ENCODE results near the gene TTLL5. TPM values are rescaled to one million over a fixed set of nuclear protein-coding genes. Genes with fewer than 3 reads are reported as not detected.
"Not testable (repeated sequence)": the region's sequence is repeated elsewhere in the genome, so short reads cannot be mapped to it uniquely, and the experiment has no call there.

TTLL5 gene
- polyA plus RNA-seq, 1 of the 3 experiments (the other 2 are of a cell fraction) = 9.6 TPM

DNA sequence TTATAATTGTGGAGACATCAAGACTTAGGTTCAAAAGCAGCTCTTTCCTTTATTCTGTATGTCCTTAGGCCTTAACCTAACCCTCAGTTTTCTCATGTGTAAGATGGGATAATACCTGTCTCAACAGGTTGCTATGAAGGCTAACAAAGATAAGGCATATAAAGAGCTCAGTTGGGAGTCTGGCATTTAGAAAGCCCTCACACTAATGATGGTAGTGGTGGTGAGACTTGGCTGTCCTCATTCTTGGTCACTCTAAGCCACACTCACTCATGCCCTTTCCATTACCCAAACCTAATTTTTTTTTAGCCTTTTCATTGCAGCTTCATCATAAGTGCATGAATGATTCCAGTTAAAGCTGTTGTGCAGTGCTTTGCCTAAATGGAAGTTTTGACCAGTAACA, 183.4 kb downstream of the TTLL5 start (continued):
- TF ChIP-seq, protein P1, sequence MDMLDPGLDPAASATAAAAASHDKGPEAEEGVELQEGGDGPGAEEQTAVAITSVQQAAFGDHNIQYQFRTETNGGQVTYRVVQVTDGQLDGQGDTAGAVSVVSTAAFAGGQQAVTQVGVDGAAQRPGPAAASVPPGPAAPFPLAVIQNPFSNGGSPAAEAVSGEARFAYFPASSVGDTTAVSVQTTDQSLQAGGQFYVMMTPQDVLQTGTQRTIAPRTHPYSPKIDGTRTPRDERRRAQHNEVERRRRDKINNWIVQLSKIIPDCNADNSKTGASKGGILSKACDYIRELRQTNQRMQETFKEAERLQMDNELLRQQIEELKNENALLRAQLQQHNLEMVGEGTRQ (IDR thresholded peaks at IDR 0.05; ENCODE audit: borderline replicate concordance, low read depth, low read length) = no peak
- no peak for TF ChIP-seq GATA2 (CRISPR knock-in tag; IDR thresholded peaks at IDR 0.05)
- TF ChIP-seq, protein P2, sequence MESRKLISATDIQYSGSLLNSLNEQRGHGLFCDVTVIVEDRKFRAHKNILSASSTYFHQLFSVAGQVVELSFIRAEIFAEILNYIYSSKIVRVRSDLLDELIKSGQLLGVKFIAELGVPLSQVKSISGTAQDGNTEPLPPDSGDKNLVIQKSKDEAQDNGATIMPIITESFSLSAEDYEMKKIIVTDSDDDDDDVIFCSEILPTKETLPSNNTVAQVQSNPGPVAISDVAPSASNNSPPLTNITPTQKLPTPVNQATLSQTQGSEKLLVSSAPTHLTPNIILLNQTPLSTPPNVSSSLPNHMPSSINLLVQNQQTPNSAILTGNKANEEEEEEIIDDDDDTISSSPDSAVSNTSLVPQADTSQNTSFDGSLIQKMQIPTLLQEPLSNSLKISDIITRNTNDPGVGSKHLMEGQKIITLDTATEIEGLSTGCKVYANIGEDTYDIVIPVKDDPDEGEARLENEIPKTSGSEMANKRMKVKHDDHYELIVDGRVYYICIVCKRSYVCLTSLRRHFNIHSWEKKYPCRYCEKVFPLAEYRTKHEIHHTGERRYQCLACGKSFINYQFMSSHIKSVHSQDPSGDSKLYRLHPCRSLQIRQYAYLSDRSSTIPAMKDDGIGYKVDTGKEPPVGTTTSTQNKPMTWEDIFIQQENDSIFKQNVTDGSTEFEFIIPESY (IDR thresholded peaks at IDR 0.05; ENCODE audit: borderline replicate concordance, low read depth) = no peak
- no peak for TF ChIP-seq YY1 (IDR thresholded peaks at IDR 0.05; ENCODE audit: low read depth)
- no peak for TF ChIP-seq NFIC (IDR thresholded peaks at IDR 0.05; ENCODE audit: borderline replicate concordance)

DNA sequence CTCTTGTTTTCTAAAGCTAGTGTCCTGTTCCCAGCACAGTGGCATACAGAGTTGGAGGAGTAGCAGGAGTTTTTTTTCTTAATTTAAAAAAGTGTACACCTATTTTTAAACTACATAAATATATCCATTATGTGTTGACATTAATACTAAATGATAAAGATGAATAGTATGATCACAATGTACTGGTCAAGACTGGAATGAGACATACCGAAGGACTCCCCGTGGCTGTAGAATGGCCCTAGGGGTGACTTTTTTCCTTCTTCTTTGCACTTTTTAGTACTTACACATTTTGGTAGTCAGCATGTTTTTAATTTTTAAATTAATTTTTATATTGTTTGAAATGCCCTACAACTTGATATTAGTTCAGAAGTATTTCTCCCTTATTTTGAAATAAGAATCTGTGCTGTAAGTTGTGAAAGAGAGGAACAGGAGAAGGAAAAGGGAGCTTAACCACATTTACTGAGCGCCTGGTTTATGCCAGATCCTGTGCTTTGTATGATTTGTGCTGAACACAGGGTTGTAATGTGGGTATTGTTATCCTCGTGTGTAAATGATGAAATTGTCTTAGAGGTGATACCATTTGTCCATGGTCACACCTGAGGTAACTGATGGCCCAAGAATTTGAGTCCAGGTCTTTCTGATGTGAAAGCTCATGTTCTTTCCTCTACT, 184.2 kb downstream of the TTLL5 start:
- Histone ChIP-seq H3K27ac (ENCODE audit: low read depth in 2 of 2, low read length in 1 of 2) (no peak overlapping the region), H3K9ac (no peak overlapping the region), H3F3A (replicated peaks; ENCODE audit: insufficient read depth) (no peaks in the 10 kb centered on the region), H3K79me2 (ENCODE audit: insufficient read depth) (no peaks in the 10 kb centered on the region), H3K4me2 (no peak overlapping the region), H3K36me3 (replicated peaks in 1 of 2; ENCODE audit: control insufficient read depth in 1 of 2, insufficient read depth in 2 of 2, low read length in 1 of 2) (no peaks in the 10 kb centered on the region), H4K20me1 (ENCODE audit: insufficient read depth) (no peaks in the 10 kb centered on the region), H3K27me3 (ENCODE audit: insufficient read depth) (no peaks in the 10 kb centered on the region), H2AFZ (ENCODE audit: low read depth) (no peak overlapping the region), H3K4me1 (ENCODE audit: control insufficient read depth in 1 of 2, insufficient read depth in 2 of 2, low read depth in 1 of 2, low read length in 1 of 2) (peaks cover 15 to 17% of the 10 kb centered on the region in 2 experiments), H3K9me2 (no peaks in the 10 kb centered on the region), H3K9me3 (no peaks in the 10 kb centered on the region), H3K4me3 (ENCODE audit: low read depth in 2 of 2, low read length in 1 of 2) (no peak overlapping the region)
- ChIA-PET CTCF (interaction anchor here (1.2 to 1.5 kb wide), 3 partner anchors 19 to 134 kb away, joined by 3 to 6 read pairs (median 4); no protein-coding TSS in a partner anchor), POLR2A (no interaction called here)
- TF ChIP-seq JUND (IDR thresholded peaks at IDR 0.05) = no peak
- TF ChIP-seq FOXM1 (IDR thresholded peaks at IDR 0.05; ENCODE audit: low read depth) = no peak
- TF ChIP-seq, protein P3, sequence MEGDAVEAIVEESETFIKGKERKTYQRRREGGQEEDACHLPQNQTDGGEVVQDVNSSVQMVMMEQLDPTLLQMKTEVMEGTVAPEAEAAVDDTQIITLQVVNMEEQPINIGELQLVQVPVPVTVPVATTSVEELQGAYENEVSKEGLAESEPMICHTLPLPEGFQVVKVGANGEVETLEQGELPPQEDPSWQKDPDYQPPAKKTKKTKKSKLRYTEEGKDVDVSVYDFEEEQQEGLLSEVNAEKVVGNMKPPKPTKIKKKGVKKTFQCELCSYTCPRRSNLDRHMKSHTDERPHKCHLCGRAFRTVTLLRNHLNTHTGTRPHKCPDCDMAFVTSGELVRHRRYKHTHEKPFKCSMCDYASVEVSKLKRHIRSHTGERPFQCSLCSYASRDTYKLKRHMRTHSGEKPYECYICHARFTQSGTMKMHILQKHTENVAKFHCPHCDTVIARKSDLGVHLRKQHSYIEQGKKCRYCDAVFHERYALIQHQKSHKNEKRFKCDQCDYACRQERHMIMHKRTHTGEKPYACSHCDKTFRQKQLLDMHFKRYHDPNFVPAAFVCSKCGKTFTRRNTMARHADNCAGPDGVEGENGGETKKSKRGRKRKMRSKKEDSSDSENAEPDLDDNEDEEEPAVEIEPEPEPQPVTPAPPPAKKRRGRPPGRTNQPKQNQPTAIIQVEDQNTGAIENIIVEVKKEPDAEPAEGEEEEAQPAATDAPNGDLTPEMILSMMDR (IDR thresholded peaks at IDR 0.05) = no peak
- TF ChIP-seq, protein P4, sequence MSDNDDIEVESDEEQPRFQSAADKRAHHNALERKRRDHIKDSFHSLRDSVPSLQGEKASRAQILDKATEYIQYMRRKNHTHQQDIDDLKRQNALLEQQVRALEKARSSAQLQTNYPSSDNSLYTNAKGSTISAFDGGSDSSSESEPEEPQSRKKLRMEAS (IDR thresholded peaks at IDR 0.05; ENCODE audit: low read depth) = no peak
- TF ChIP-seq TCF12 (IDR thresholded peaks at IDR 0.05) = no peak
- TF ChIP-seq, protein P5, sequence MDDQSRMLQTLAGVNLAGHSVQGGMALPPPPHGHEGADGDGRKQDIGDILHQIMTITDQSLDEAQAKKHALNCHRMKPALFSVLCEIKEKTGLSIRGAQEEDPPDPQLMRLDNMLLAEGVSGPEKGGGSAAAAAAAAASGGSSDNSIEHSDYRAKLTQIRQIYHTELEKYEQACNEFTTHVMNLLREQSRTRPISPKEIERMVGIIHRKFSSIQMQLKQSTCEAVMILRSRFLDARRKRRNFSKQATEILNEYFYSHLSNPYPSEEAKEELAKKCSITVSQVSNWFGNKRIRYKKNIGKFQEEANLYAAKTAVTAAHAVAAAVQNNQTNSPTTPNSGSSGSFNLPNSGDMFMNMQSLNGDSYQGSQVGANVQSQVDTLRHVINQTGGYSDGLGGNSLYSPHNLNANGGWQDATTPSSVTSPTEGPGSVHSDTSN (IDR thresholded peaks at IDR 0.05) = no peak
- no peak for TF ChIP-seq SIN3A (IDR thresholded peaks at IDR 0.05; ENCODE audit: borderline replicate concordance, low read depth, low read length)
- TF ChIP-seq YY1 (IDR thresholded peaks at IDR 0.05; ENCODE audit: low read depth) = no peak
- 93% methylated on average over 4 of the region's 4 CpGs for WGBS (ENCODE audit: low lambda C conversion rate)
- no peak for DNase-seq

DNA sequence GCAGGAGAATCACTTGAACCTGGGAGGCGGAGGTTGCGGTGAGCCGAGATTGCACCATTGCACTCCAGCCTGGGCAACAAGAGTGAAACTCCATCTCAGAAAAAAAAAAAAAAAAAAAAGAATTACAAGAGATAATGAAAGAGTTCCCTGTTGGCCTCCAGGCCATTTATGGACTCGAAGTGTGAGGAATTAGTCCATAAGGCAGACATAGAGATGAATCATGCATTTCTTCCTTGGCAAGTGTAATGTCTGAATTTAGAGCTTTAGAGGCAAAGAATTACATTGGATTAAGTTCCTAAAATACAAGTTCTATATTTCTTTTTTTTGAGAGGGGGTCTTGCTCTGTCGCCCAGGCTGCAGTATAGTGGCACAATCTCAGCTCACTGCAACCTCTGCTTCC, 185.6 kb downstream of the TTLL5 start:
- CTCF ChIA-PET; H3K9me2 ChIP-seq; H3F3A ChIP-seq (replicated peaks; ENCODE audit: insufficient read depth); DNase-seq; H4K20me1 ChIP-seq (ENCODE audit: insufficient read depth); H3K9me3 ChIP-seq; H3K4me2 ChIP-seq; H3K4me3 ChIP-seq (ENCODE audit: low read depth in 2 of 2, low read length in 1 of 2); H3K36me3 ChIP-seq (replicated peaks in 1 of 2; ENCODE audit: control insufficient read depth in 1 of 2, insufficient read depth in 2 of 2, low read length in 1 of 2); H3K79me2 ChIP-seq (ENCODE audit: insufficient read depth); H2AFZ ChIP-seq (ENCODE audit: low read depth); H3K27ac ChIP-seq (ENCODE audit: low read depth in 2 of 2, low read length in 1 of 2); H3K9ac ChIP-seq; POLR2A ChIA-PET; H3K27me3 ChIP-seq (ENCODE audit: insufficient read depth): not testable (repeated sequence)
- H3K4me1 ChIP-seq (ENCODE audit: control insufficient read depth in 1 of 2, insufficient read depth in 2 of 2, low read depth in 1 of 2, low read length in 1 of 2) = peaks cover 15 to 17% of the 10 kb centered on the region in 2 experiments
- WGBS (ENCODE audit: low lambda C conversion rate) = 97% methylated on average over 5 of the region's 5 CpGs

Measured in SK-N-SH (cell line).